Ureter (tissue), 1 donor: ENCODE data around the gene UCKL1. TPM values are rescaled to one million over a fixed set of nuclear protein-coding genes. Genes with fewer than 3 reads are reported as not detected.
"Not testable (repeated sequence)": the region's sequence is repeated elsewhere in the genome, so short reads cannot be mapped to it uniquely, and the experiment has no call there.

Experiments used
- DNase-seq: peaks from one replicate; pipeline ENCODE4 v3.0.0-alpha.2; 2020; ENCODE audit warnings: low spot score
- total RNA-seq: library from RNA; stranded (reverse); gene quantifications from one replicate; pipeline ENCODE4 v1.2.4, GENCODE V29; 2023
- donor health status: DM: yes; HTN: yes; CAD: no.

Gene UCKL1
- total RNA-seq, 1 donor from 2014 or later, result 47.6 TPM

DNA sequence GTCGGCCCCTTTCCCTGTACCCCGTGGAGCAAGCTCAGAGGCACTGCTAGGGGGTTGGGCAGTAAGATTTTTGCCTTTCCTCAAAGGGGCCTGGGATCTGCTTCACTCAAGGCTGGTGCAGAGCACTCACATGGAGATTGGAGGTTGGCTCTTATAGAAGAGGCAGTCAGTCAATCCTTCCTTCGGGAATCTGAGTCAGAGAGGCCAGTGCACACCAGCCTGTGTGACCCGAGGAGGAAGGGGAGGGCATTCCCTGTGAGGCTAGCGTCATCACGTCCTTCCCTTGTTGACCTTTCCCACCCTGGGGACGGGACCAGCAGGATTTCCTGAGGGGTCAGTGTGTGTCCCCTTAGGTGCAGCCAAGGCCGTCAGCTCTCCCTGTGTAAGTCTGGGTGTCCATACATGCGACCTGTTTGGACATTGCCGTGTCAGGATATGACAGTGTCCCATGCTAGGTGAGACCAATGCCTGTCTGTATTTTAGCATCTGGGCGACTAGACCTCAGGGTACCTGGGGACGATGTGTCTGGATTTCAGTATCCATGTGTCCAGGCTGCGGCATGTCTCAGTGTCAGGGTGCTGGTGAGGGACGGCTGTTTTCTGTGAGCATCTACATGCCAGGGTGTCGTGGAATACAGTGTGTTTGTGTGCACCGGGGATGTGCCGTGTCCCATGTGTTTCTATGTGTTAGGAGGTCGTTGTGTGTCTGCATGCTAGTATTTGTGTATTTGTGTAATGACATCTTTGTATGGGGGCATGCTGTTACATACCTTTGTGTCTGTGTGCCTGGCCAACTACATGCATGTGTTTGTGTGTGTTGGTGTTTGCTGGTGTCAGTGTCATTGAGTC, 16.3 kb upstream of the UCKL1 start:
- DNase-seq, result no peak

- not testable (repeated sequence) for DNase-seq
Measured at GRCh38 chr20:63971960-63972311, 15.7 kb upstream of the UCKL1 start.

- DNase-seq, result no peak
Measured at GRCh38 chr20:63970714-63971431, 14.7 kb upstream of the UCKL1 start.

DNA sequence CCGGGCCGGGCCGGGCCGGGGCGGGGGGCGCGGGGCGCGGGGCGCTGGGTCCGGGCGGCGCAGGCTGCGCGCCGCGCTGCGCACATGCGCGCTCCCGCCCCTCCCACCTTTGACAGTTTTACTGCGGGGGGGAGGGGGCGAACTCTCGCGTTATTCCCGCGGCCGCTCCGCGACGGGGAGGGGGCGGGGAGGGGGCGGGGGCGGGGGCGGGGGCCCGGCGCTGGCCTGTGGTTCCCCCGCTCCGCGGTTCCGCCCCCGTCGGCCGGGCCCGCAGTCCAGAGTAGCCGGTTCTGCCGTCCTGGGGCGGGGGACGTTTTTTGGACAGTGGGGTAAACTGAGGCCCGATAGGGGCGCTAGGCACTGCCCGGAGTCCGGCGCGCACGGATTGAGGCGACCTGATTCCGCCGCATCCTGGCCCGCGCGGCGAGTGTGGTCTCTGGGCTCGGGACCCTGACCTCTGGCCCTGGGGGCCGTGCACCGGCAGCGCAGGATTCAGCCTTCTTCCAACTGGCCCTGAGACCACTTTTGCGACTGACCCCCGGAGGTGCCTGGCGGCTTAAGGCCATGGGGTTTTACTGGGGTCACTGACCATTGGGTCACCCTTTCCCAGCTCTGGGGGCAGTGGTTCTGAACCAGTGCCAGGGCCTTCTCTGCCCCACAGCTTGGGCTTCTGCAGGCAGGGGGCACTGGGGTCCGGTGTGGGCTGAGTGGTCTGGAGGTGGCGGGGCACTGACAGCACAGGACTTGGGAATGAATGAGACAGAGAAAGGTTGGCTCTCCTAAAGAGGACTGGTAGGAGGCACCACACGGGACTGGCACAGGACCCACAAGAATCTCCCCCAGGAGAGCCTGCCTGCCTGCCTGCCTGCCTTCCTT, 13.9 kb upstream of the UCKL1 start, which contains the start of gene ZNF512B:
Gene ZNF512B, minus strand, starts transcription at position 93 of the 876 bp plus-strand sequence. CDS start 1,980 bp downstream, outside the sequence.
- DNase-seq, result peak; percentile 59

GRCh38 chr20:63968928-63969760, 12.9 kb upstream of the UCKL1 start:
- DNase-seq, result peak; percentile 51

- no peak for DNase-seq
Measured at GRCh38 chr20:63968136-63968927, 12.1 kb upstream of the UCKL1 start.

- no peak for DNase-seq
Measured at GRCh38 chr20:63967330-63968135, 11.3 kb upstream of the UCKL1 start.

DNA sequence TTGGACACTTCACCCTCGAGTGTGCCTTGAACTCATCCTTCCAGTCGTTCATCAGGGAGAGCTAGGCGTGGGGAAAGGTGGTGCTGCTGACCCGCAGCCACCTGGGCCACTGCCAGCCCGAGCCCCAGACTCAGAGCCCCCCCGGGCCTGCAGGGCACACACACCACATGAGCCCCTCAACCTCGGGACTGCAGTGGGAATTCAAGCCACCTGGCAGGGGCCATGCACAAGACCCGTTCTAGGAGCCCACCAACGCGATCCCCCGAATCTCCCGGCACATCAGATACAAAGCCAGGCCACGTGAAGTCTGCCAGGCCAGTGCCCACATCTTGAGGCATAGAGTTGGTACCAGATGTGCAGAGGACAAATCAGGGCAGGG, 10.7 kb upstream of the UCKL1 start:
- DNase-seq, result no peak

DNA sequence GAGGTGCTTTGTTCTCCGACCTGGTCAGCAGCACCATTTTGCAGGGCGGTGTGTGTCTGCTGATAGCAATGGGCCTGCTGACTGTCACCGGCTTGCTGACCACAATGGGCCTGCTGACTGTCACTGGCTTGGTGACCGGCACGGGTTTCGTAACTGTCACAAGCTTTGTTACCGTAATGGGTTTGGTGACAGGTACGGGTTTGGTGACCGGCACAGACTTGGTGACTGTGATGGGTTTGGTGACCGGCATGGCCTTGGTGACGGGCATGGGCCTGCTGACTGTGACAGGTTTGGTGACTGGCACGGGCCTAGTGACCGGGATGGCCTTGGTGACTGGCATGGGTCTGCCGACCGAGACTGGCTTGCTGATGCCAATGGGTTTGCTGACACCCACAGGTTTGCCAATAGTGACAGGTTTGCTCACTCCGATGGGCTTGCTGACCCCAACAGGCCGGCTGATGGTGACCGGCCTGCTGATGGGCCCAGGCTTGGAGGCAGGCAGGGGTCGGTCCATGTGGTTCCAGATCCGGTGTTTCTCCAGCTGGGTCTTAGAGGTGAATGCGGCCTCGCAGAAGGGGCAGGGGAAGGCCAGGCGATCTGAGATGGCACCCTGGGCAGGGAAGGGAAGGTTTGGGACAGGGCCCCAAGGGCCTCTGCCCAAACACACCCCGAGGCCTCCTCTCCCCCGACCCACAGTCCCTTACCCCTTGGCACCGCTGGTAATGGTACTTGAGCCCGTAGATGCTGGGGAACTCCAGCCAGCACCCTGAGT, 10.1 kb upstream of the UCKL1 start:
- no peak for DNase-seq

GRCh38 chr20:63964412-63964811, 8.2 kb upstream of the UCKL1 start:
- no peak for DNase-seq

GRCh38 chr20:63963784-63964301, 7.6 kb upstream of the UCKL1 start:
- DNase-seq, result no peak

- DNase-seq, result no peak
Measured at GRCh38 chr20:63963348-63963741, 7.1 kb upstream of the UCKL1 start.

- no peak for DNase-seq
Measured at GRCh38 chr20:63962426-63963347, 6.5 kb upstream of the UCKL1 start.

DNA sequence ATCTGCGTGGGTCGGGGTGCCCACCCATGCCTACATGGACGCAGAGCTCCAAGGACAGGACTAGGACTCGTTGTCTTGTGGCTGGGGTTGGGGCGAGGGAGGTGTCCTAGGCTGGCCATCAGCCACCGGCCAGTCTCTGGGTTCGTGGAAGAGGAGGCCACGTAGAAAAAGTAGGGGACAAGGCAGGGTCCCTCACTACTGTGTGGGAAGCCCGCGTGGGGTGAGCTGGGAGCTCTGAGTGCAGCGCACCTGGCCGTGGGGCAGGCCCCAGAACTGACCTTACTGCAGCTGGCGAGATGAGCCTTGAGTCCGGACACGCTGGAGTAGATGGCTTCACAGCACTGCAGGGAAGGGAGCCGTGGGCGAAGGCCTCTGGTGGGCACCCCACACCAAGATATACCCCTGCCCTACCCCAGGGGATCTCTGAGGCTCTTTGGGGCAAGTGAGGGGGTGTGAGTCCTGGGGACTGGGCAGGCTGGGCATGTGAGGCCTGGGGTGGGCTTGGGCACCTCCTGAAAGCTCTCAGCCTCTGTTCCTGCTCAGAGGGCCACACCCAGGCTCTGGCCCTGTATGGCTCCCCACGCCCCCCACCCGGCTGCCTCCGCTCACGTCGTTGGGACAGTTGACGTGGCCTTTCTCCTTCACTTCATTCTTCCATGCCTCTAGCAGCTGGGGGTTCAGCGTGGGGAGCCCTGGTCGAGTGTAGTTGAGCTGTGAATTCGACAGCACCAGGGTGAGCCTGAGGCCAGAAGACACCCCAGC, 5.6 kb upstream of the UCKL1 start:
- no peak for DNase-seq

DNA sequence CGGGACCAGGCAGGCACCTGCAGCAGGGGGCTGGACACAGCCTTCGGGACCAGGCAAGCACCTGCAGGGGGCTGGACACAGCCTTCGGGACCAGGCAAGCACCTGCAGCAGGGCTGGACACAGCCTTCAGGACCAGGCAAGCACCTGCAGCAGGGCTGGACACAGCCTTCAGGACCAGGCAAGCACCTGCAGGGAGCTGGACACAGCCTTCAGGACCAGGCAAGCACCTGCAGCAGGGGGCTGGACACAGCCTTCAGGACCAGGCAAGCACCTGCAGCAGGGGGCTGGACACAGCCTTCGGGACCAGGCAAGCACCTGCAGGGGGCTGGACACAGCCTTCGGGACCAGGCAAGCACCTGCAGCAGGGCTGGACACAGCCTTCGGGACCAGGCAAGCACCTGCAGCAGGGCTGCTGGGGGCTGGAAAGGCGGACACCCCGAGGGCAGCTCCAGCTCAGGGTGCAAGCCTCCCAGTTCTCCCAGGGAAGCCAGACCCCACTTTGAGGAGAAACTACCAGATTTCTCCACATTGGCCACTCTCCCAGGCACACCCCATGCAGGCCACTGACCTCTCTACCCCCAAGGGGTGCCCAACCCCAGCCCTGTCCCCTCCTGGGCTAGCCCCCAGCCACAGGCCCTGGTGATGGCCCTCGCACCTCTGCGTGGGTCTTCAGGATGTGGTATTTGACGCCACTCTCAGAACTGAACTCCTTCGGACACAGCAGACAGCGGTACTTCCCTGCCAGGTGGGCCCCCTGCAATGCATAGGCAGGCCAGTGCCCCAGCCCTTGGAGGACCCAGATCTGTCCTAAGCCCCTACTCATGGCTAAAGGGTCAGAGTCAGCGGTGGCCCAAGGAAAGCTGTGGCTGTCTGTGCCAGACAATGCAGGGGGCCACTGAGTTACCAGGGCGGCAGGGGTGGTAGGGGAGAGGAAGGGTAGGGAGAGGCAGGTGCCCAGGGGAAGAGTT, 4.7 kb upstream of the UCKL1 start:
- DNase-seq, result not testable (repeated sequence)
